T-helper 1 cell treated with Interleukin-12 subunit alpha and Interleukin-12 subunit beta and Interleukin-4 antibody, amounts not matched to agents 30 ng/mL and 1 ng/mL, for 36 hours (primary cell): Measurements from ENCODE around the gene TSPAN11. TPM values are rescaled to one million over a fixed set of nuclear protein-coding genes. Genes with fewer than 3 reads are reported as not detected.
"Not testable (repeated sequence)": the region's sequence is repeated elsewhere in the genome, so short reads cannot be mapped to it uniquely, and the experiment has no call there.

Experiments
- intact Hi-C: fragments of 100-400 bp; cut with micrococcal nuclease; formaldehyde crosslinking; loops from one replicate; pipeline ENCODE4 v1.15.1; 2024
- total RNA-seq: library from RNA; stranded (reverse); gene quantifications from 2 replicates; pipeline ENCODE4 v1.2.3, GENCODE V29; 2022

The TSPAN11 gene
- total RNA-seq, 1 donor from 2014 or later, result not detected

- intact Hi-C loops, result no loop called here
These were observed 91.0 kb downstream of the TSPAN11 start for GRCh38 chr12:31017535-31017934.

DNA sequence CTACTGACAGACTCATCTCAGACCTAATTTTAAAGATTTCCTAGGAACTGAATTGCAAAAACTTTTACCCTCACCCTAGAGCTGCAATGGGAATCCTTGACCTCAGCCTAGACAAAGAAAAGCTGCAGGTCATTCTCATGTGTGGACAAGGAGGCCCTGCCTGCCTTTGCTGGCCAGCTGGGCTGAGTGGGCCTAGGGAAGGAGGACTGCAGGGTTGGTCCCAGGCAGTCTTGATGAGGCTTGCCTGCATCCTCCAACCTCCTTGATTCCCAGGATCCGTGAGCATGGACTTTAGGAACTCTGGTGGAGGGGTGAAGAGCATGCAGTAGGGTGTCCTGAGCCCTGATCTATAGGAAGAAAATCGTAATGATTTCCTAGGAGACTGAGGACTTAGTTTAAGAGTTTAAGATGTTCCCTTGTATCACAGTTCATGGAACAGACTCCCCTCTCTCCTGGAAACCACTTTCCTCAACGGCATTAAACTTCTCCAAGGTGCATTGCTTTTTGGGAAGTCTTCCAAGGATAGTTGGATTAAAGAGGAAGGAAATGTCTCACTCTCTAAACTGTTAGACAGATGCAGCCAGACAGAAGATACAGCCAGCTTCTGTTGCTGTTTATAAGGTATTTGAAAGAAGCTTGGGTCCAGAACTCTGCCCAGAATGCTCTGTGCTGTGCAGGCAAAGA is 91.7 kb downstream of the TSPAN11 start:
- intact Hi-C loops, result no loop called here

GRCh38 chr12:31018790-31019505 is 92.4 kb downstream of the TSPAN11 start:
- intact Hi-C loops, result no loop called here

DNA sequence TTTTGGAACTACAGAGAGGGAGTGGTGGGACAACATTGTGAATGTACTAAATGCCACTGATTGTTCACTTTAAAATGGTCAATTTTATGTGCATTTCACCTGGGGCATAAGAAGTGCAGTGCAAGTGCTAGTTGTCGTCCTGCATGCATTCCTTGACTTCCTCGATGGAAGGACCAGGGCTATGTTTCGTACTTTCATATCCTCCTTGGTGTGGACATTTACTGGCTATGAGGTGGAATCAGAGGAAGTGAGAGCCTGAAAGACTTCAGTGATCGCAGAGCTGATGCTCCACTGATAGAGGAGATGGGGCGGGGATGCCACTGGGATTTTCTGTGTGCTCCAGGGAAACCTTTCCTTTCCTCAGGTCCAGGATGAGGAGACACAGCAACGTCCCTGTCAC is 93.0 kb downstream of the TSPAN11 start:
- intact Hi-C loops, result no loop called here

GRCh38 chr12:31019976-31020375 is 93.4 kb downstream of the TSPAN11 start:
- intact Hi-C loops, result no loop called here

- intact Hi-C loops, result no loop called here
These were observed 94.0 kb downstream of the TSPAN11 start for GRCh38 chr12:31020385-31021166.

- intact Hi-C loops, result no loop called here
These were observed 94.6 kb downstream of the TSPAN11 start for GRCh38 chr12:31021181-31021580.

DNA sequence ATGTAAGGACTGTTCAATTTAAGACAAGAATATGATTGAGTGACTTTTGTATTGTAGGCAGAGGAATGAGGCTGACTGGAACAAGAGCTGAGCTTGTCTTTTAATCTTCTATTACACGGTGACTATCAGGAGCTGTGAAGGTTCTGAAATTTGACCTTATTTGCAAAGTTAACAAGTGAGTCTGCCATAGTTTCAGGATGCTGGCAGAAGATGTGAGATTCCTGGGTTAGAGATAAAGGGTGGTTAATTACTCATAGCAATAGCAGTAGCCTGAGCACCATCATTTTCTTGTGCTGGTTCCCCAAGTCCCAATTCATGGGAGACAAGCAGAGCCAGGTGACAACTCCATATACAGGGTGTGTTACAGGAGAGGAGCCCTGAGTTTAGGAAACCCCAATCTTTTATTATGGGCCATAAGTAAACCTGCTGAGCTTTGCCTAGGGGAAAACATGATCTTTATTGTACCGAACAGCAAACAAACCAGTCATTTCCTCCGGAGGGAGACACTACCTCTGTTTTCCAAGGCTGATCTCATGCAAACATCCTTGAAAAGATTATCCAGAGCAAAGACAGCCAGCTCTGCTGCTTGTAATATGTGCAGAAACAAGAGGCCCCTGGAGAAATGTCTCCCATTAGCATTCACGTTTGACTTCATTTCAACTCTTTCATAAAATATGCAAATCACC is 95.4 kb downstream of the TSPAN11 start:
- intact Hi-C loops, result no loop called here

- intact Hi-C loops, result no loop called here
These were observed 96.8 kb downstream of the TSPAN11 start for GRCh38 chr12:31023271-31023724.

GRCh38 chr12:31026202-31026601 is 99.7 kb downstream of the TSPAN11 start:
- intact Hi-C loops, result no loop called here

GRCh38 chr12:31027006-31027405 is 100.5 kb downstream of the TSPAN11 start:
- intact Hi-C loops, result not testable (repeated sequence)

- intact Hi-C loops, result no loop called here
These were observed 102.9 kb downstream of the TSPAN11 start for GRCh38 chr12:31029468-31029867.

DNA sequence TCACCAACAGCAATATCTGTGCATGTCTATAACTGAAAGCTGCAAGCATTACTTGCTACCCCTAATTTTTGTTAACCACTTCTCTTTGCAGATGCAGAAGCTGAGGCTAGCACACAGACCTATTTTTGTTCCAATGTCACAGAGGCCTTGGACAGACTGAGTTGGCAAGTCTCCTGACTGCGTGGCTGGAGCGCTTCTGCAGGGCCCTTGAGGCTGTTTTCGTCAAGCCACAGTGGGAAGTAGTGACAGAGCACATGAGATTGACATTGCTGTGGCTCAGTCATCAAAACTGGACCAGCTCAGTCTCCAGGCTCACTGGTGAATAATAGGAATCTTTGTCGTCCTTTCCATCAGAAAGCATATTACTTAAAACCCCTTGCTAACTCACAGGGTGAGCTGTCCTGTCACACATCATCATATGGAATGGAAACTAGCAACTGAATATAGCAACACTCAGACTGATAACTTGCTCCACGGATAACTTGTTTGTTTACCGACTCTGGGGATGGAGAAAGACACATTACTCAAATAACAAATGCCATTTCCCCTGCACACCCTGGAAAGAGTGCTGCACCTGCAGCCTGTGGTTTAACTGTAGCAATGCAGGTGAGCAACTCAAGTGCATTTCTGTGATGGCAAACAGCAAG is 103.5 kb downstream of the TSPAN11 start:
- intact Hi-C loops, result no loop called here

- intact Hi-C loops, result no loop called here
These were observed 105.4 kb downstream of the TSPAN11 start for GRCh38 chr12:31031951-31032335.

GRCh38 chr12:31033146-31033545 is 106.6 kb downstream of the TSPAN11 start:
- intact Hi-C loops, result no loop called here

DNA sequence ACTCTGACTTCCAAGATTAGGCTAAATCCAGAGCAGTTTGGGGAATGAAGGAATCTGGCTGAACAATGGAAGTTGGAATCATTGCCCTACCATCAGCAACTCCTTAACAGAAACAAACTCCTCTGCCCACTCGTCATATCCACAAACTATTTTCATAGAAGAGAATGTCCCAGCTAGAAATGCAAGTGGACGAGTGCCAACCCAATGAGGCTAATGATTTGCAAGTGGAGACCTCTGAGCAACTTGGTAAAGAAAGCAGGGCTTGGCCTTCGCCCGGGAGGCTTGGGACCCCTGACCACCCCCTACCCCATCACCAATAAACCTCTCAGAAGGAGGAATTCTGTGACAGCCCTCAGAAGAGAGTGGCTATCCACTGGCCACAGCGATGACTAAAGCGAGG is 107.1 kb downstream of the TSPAN11 start:
- intact Hi-C loops, result no loop called here

DNA sequence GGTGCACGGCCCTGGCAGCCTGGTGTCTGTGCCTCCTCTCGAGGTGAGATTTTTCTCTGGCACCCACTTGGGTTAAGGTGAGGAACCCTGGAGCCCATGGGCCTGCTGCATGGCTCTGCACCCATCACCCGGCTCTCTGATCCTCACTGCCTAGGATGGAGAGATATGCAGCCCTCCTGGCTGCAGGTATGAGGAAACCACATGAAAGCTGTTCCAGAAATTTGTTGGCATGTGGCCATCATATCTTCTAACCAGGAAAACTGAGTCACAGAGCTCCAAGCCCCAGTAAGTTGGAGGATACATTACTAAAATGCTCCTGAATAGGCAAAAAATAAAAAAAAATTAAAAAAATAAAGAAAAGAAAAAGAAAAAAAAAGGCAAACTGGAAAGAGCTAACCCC is 107.8 kb downstream of the TSPAN11 start:
- intact Hi-C loops, result no loop called here

DNA sequence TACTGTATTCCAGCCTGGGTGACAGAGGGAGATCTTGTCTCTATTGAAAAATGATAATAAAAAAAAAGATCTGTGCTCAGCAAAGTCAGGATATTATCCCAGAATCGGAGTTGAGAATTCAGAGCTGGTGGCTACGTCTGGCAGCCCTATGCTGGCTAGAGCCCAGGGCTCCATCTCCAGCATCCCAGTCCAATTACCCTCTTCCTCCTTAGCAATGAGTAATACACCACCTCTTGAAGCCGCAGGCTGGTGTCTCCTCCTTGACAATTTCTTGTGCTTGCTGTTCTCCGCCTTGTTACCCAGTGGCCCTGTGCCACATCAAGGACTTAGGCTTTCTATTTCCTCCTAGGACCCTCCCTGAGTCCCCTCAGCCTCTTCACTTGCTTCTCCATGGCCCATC is 108.7 kb downstream of the TSPAN11 start:
- intact Hi-C loops, result no loop called here

DNA sequence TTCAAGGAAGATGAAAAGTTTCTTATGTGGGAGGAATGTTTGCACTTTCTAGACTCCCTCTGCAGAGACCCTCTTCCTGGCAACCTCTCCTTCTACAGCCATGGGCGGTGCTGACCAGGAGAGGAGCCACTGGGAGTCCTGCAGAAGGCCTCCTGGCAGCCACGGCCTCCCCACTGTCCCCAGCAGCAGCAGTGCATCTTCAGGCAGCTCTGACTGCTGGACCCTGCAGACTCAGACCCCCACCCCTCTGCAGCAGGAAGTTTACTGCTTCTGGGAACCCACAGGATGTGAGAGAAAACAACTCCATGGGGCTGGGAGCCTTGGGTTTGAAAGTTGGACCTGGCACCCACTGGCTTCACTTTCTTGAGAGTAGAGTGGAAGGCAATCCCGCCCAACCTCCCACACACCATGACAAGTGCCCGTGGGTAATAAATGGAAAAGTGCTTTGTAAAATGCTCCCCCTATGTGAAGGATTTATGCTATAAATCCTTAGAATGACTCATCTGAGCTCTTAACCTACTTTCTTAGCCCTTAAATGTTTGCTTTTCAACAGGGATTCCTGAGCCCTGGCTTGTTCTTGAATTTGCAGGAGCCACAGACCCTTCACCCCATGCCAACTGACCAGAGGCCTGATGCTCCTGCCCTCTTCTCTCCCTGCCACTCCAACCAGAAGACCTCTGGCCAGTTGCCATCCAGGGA is 109.6 kb downstream of the TSPAN11 start:
- intact Hi-C loops, result no loop called here

DNA sequence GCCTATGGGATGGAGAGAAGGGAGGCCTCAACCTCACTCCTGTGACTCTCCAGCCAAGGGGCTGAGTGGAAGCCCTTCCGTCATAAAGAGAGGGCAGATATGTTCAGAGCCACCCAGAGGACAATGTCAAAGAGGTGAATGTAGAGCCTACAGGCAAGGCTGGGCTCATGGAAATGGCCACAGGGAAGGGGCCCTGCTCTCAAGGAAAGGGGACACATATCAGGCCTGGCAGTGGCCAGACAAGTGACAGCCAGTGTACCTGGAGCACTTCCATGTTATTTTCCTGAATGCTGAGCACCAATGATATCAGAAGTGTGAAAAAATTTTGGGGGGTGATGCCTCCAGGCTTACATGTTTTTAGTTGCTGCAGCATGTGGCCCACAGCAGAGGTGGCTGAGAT is 110.5 kb downstream of the TSPAN11 start:
- intact Hi-C loops, result no loop called here
